GM23248 (cell line): ENCODE measurements around the gene AGAP1.

ENCODE experiments used
- EZH2 ChIP-seq: fragments of 200-600 bp; sonication (generic); IDR thresholded peaks from 2 replicates; pipeline ENCODE4 v1.6.1; 2018; ENCODE audit warnings: antibody characterized with exemption, mild to moderate bottlenecking; ENCODE audit not compliant: insufficient read depth, poor library complexity, severe bottlenecking
- EZH2phosphoT487 ChIP-seq: fragments of 200-600 bp; sonication (generic); IDR thresholded peaks from 2 replicates; pipeline ENCODE4 v1.6.1; 2018; ENCODE audit warnings: antibody characterized with exemption, moderate library complexity, mild to moderate bottlenecking, low read depth; ENCODE audit not compliant: insufficient read depth

DNA sequence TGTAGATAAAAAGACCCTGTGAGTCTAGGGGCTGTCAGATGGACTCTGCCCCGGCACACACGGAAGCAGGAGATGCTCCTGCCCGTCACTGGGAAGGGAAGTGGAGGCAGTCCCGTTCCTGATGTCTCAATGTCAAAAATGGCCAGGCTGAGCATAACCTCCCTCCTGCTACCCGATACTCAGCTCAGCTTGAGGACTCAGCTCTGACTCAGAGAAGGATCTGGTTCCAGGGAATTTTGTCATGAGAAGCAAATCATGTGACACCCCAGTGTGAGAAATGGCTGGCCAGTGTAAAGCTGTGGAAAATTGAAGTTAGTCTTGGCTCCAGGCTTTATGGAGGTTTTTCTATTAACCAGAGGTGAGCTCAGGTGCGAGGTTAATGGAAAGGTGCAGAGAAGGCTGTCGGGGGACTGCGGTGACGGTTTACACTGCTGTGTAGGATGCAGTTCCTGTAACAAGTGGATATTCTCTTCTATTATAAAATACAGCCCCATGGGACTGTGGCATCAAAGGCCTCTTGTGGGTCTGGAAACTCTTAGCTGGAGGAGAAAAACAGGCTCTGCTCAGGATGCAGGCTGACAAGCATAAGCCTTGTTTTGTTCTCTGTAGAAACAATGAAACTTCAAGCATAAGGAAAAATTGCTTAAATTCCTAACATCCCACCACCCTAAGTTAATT is 24.7 kb upstream of the AGAP1 start:
- no peak for TF ChIP-seq EZH2
- TF ChIP-seq EZH2phosphoT487, result no peak
